ENCODE results near the gene TMEM179.

DNA sequence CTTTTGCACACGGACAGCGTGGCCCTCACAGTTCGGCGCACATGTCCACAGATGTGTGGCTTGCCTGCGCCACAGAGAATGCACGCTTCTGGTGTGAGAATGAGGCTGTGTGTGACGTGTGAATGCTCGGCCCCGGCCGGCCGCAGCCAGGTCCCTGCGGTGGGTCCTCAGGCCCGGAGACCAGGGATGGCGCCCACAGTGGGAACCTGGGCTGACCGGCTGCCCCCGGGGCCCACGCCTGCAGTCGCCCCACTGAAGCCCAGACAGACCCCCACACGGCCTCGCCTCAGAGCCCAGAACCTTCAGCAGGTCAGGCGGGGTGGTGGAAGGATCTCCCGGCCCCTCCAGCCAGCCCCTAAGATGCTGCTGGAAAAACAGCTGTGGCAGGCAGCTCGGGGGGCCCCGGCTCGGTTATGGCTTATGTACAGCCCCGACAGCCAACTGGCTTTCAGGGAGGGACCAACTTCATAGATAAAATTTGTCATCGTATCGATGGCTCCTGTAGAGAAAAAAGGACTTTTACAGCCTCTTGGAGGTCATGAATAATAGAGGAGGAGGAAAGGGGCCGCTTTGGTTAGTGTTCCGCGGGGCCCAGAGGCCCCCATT, 29.5 kb downstream of the TMEM179 start:
- TF ChIP-seq, protein P1, sequence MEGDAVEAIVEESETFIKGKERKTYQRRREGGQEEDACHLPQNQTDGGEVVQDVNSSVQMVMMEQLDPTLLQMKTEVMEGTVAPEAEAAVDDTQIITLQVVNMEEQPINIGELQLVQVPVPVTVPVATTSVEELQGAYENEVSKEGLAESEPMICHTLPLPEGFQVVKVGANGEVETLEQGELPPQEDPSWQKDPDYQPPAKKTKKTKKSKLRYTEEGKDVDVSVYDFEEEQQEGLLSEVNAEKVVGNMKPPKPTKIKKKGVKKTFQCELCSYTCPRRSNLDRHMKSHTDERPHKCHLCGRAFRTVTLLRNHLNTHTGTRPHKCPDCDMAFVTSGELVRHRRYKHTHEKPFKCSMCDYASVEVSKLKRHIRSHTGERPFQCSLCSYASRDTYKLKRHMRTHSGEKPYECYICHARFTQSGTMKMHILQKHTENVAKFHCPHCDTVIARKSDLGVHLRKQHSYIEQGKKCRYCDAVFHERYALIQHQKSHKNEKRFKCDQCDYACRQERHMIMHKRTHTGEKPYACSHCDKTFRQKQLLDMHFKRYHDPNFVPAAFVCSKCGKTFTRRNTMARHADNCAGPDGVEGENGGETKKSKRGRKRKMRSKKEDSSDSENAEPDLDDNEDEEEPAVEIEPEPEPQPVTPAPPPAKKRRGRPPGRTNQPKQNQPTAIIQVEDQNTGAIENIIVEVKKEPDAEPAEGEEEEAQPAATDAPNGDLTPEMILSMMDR (IDR thresholded peaks at IDR 0.05) = no peak
- no peak for TF ChIP-seq EZH2 (IDR thresholded peaks at IDR 0.05; ENCODE audit: borderline replicate concordance, insufficient read depth, low read depth, low read length, poor library complexity, severe bottlenecking)

All from B cell (primary cell).